GM19455 (cell line): ENCODE measurements around the gene SLC8A2.
"Not testable (repeated sequence)": the region's sequence is repeated elsewhere in the genome, so short reads cannot be mapped to it uniquely, and the experiment has no call there.

Source experiments
- ATAC-seq: cut with Tn5 transposase; IDR thresholded peaks from one replicate; pipeline ENCODE4 v1.9.1; 2021; ENCODE audit not compliant: unreplicated experiment

SLC8A2 gene

DNA sequence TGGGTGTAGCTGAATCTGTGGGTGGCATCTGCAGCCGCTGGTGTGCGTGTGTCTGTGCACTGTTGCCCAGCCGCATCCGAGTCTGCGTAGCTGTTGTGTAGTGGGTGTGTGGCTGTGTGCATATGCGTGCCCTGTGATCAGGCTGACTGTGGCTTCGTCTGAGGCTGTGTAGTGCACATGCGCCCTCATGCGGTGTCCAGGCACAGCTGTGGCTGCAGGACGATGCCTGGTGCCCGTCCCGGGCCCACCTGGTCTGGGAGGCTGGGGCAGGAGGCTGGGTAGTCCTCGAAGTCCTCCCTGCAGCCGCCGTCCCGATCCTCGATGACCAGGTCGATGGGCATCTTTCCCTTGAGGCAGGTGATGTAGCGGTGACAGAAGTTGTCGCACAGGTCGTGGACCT, 57.2 kb downstream of the SLC8A2 start:
- ATAC-seq, result no peak

DNA sequence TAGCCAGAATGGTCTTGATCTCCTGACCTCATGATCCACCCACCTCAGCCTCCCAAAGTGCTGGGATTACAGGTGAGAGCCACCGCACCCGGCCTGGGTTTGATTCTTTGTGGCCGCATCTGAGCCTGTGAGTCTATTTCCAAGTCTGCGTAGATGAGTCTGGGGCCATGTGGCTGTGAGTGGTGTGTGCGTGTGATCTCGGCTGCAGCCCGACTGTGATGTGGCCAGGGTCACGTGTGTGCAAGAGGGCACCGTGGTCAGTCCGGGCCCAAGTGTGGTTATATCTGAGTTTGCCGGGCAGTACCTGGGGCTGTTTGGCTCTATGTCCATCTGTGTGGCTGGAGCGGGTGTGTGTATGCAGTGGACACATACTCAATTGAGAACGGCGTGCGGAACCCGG, 57.8 kb downstream of the SLC8A2 start:
- ATAC-seq, result no peak

DNA sequence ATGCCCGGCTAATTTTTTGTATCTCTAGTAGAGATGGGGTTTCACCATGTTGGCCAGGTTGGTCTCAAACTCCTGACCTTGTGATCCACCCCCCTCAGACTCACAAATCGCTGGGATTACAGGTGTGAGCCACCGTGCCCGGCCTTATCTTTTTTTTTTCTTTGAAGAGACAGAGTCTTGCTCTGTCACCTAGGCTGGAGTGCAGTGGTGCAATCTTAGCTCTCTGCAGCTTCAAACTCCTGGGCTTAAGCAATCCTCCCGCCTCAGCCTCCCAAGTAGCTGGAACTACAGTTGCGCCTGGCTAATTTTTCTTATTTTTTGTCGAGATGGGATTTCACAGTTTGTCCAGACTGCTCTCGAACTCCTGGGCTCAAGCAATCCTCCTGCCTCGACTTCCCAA, 60.0 kb downstream of the SLC8A2 start:
- ATAC-seq, result not testable (repeated sequence)

DNA sequence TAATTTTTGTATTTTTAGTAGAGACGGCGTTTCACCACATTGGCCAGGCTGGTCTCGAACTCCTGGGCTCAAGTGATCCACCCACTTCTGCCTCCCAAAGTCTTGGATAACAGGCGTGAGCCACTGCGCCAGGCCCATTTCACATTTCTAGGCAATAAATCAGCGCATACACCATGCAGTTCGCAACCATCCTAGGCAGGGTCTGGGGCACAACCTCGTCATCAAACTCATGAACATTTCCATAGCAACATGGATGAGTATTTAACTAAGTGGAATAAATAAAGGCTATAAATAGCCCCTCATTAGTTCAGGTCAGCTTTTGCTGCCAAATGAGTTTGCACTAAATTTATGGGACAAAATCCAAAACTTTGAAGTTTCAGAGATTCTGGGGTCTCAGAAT, 60.6 kb downstream of the SLC8A2 start:
- ATAC-seq, result no peak

DNA sequence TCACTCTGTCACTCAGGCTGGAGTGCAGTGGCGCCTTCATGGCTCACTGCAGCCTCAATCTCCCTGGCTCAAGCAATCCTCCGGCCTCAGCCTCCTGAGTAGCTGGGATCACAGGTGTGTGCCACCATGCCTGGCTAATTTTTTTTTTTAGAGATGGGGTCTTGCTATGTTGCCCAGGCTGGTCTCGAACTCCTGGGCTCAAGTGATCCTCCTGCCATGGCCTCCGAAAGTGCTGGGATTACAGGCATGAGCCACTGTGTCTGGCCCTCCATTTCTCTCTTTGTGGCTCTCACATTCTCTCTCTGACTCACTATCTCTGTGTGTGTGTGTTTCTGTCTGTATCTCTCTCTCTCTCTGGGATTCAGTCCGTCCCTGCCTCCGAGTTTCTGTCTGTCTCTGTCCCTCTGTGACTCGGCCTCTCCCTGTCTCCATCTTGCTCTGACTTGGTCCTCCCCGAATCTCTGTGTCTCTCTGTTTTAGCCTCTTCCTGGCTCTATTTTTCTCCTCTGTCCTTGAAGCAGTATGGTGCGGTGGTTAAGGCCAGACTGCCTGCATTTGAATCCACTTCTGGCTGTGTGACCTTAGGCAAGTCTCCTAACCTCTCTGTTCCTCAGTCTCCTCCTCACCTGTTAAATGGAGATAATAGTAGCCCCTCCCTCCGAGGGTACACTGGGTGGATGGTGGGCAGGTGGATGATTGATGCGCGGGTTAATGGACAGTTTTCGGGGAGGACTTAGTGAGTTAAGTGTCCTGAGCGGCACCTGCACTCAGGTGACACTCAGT, 63.3 kb downstream of the SLC8A2 start:
- ATAC-seq, result no peak

DNA sequence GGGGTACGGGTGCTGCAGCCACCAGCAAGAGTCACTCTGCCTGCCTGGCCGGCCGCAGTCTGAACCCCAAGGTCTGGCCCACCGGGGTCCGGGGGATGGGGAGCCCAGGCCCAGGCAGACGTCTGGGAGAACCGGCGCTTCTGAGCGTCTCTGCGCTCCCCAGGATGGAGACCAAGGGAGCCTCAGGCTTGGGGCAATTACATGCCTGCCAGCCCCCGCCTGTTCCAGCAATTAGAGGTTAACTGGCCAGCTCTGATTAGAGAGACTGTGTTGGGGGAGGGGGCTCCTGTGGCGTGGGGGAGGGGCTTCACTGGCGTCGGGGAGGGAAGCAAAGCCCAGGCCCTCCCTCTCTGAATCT, 64.3 kb downstream of the SLC8A2 start:
- ATAC-seq, result no peak

DNA sequence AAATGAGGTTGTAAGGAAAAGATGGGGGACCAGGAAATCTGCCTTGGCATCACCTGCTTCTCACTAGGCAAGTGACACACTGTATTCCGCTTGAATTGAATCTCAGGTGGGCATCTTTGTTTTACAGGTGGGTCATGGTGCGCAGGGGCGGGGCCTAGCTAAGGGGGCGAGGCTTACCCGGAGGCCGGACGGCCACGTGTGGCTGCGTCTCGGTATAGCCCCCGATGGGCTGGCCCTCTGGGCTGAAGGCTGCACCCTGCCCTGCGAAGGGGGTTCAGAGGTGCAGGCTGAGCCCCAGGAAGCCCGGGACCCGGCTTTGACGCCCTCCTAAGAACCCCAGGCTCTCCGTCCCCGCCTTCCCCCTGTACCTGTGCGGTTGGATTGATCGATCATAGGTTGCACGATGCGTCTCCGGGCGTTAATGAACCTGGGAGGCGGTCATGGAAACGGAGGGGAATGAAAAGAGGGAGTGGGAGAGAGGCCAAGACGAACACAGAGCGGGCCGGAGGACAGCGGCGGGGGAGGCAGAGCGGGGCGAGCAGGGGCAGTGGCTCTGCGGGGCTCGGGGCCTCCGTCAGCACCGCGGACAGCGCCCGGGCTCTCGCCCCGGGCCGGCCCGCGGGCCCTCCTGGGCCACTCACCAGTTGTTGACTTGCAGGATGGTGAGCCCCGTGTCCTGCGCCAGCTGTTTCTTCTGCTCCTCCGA, 64.8 kb downstream of the SLC8A2 start:
- no peak for ATAC-seq

DNA sequence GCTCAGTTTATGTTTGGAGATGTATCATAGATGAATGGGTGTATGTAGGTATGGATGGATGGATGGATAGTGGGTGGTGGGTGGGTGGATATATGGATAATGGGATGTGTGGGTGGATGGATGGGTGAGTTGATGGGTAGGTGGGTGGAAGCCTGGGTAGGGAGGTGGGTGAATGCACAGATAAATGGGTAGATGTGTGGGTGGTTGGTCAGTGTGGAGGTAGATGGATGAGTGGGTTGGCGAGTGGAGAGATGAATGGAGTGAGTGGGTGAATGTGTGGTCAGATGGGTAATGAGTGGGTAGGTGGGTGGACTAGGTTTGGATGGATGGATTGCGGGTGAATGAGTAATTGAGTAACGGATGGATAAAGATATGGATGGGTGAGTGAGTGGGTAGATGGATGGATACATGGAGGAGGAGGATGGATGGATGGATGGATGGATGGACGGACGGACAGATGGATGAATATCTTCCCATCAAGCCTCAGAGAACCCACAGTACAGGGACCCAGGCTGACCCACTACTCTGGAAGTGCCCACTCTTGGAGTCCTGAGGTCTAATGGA, 65.8 kb downstream of the SLC8A2 start:
- no peak for ATAC-seq

DNA sequence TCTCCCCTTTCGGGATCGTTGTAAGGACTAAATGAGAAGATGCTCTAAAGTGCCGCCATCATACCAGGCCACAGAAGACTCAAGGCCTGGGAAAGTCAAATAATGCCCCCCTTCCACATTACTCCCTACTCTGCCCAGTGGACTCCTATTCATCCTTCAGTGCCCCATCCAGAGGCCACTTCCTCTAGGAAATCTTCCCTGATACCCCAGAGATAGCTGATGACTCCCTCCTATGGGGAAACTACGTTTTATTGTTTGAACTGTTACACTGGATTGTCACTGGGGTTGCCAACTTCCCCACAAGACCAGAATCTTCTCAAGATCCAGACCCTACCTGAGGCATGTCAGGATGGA, 66.5 kb downstream of the SLC8A2 start:
- no peak for ATAC-seq

DNA sequence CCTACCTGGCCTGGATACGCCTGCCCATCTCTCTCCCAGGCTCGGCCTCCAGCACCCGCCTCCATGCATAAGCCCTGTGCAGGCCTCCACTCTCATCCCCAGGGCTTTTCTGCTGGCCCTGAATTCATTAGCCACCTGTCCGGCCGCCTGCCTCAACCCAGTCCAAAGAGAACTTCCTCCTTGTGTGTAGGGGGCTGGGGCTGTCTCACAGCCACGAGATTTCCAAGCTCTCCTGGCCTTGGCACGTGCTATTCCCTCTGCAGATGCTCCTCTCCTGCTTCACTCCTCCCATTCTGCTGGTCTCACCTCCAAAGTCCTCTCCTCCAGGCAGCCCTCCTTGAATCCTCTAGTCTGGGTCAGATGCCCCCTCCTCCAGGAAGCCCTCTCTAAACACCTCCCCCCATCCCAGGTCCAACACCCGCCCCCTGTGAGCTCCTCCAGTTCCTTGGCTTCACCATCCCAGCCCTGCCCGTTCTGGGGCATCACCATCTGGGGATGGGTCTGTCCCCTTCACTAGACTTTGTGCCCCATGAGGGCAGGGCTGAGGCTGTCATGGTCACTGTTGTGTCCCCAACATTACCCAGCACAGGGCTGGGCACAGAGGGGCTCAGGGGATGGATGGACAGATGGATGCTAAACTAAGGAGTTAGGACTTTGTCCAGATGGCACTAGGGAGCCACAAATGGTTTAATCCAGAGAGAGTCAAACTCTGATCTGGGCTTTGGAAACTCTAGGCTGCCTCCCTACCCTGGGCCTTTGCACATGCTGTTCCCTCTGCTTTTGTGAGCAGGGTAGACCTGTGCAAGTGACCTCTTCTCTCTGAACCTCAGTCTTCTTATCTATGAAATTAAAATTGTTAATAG, 67.1 kb downstream of the SLC8A2 start:
- no peak for ATAC-seq

DNA sequence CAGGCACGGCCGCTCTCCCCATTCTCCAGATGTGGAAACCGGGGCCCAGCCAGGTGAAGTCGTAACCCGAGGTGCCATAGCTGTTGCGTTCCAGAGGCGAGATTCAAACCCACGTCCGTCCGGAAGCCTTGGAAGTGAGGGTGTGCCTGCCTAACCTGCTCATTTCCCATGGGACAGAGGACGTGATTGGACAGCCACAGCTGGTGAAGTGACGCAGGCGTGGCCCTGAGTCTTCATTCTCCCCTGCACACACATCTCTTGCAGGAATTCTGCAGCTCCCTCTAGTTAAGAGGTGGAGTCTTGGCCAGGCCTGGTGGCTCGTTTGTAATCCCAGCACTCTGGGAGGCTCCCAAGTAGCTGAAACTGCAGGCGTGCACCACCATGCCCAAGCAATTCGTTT, 69.2 kb downstream of the SLC8A2 start:
- no peak for ATAC-seq

DNA sequence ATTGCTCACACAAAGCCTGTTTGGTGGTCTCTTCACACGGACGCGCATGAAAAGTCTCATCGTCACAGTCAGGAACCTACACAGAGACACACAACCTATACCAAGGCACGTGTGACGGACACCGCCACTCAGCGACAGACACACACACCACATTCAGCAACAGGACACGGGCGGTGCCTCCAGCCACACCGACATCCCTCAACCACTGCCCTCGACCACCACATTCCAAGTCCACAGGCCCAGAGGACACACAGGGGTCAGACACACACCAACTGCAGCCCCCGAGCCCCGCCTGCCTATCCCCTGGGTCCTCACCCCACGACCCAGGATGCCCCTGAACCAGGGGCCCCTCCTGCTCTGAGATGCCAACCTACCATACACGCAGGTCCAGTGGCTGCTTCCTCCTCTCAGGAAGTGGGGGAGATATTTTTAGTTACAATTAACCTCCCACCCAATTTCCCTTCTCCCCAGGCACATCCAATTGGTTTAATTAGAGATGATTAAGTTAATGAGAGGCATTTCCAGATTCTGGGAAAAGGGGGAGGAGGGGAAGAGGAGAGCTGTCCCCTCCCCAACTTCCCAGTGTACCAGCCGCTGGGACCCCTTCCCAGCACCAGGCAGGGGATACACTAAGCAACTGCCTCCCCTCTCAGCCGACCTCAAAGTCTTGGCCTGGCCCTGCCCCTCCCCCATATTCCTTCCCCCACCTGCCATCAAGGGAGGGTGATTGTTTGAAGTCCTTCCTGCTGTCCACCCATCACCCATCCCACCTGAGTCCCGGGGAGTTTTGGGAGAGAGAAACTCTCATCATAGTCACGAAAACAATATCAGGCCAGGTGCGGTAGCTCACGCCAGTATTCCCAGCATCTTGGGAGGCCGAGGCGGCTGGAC, 72.7 kb downstream of the SLC8A2 start:
- ATAC-seq, result no peak

DNA sequence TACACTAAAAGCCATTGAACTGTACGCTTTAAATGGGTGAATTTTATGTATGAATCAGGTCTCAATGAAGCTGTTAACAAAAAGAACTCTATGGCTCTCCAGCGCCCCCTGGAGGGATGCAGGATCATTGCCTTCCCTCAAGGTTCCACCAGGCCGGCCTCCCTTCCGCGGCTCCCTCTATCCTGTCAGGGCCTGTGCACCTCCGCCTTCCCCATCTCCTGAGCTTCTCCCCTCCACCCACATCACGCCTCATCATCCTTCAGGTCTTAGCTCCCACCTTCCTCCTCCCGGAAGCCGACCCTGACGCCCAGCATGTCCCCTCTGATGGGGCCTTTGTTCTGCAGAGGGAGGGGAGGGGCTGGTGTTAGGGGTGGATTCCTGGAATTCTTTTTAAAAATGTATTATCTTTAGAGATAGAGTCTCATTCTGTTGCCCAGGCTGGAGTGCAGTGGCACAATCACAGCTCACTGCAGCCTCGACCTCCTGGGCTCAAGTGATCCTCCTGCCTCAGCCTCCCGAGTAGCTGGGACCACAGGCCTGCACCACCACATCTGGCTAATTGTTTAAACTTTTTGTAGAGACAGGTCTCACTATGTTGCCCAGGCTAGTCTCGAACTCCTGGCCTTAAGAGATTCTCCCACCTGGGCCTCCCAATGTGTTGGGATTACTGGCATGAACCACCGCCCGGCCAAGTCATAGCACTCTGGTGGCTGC, 80.0 kb downstream of the SLC8A2 start:
- ATAC-seq, result no peak

DNA sequence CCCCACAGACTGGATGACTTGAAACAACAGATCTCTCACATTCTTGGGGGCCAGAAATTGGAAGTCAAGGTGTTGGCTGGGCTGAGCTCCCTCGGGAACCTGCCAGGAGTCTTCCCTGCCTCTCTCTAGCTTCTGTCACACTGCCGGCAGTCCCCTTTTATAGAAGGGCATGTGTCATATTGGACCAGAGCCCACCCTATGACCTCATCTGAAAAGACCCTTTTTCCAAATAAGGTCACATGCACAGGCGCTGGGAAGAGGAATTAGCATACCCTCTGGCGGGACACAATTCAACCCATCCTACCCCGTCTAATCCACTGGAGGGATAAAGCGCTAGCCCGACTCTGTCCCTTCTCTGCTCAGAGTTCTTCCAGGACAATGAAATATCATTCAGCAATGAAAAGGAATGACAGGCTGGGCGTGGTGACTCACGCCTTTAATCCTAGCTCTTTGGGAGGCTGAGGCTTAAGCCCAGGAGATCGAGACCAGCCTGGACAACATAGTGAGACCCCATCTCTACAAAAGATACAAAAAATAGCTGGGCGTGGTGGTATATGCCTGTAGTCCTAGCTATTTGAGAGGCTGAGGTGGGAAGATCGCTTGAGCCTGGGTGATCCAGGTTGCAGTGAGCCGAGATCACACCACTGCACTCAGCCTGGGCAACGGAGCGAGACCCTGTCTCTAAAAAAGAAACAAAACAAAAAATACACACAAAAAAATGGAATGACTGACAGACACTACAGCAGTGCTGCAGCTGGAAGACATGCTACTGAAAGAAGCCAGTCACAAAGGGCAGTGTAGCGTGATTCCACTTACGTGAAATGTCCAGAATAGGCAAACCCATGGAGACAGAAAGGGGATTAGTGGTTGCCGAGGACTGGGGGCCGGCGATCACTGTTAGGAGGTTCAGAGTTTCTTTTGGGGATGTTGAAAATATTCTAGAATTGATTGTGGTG, 80.9 kb downstream of the SLC8A2 start:
- ATAC-seq, result no peak

DNA sequence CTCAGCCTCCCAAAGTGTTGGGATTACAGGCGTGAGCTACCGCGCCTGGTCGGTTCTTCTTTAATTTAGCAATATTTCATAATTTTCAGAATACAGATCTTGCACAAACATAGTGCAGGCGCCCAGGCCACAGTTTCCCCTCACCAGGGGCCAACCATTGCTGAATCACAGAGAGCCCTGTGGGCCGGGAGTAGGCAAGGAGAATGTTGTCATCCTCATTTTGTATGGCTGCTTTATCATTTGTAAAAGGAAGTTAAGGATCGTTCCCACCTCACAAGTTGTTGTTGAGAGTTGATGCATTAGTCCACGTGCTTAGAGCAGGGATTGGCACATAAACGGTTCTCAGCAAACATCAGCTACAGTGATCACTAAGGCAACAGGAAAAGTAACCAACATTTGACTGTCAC, 82.5 kb downstream of the SLC8A2 start:
- no peak for ATAC-seq

DNA sequence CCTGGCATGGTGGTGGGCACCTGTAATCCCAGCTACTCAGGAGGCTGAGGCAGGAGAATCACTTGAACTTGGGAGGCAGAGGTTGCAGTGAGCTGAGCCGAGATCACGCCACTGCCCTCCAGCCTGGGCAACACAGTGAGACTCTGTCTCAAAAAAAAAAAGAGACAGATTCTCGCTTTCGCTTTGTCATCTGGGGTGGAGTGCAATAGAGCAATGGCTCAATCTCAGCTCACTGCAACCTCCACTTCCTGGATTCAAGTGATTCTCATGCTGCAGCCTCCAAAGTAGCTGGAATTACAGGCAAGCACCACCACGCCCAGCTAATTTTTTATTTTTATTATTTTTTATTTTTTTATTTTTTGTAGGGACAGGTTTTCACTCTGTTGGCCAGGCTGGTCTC, 83.0 kb downstream of the SLC8A2 start:
- ATAC-seq, result not testable (repeated sequence)

DNA sequence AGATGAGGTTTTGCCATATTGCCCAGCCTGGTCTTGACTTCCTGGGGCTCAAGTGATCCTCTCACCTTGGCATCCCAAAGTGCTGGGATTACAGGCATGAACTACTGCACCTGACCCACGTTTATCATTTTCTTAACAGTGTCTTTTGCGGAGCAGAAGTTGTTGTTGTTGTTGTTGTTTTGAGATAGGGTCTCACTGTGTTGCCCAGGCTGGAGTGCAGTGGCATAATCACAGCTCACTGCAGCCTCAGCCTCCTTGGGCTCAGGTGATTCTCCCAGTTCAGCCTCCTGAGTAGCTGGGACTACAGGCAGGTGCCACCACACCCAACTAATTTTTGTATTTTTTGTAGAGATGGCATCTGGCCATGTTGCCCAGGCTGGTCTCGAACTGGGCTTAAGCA, 84.1 kb downstream of the SLC8A2 start:
- ATAC-seq, result not testable (repeated sequence)

DNA sequence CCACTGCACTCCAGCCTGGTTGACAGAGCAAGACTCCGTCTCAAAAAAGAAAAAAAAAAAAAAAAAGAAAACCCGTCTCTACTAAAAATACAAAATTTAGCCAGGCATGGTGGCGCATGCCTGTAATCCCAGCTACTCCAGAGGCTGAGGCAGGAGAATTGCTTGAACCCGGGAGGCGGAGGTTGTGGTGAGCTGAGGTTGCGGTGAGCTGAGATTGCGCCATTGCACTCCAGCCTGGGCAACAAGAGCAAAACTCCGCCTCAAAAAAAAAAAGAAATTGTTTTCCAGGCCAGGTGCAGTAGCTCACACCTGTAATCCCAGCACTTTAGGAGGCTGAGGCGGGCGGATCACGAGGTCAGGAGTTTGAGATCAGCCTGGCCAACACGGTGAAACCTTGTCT, 85.1 kb downstream of the SLC8A2 start:
- not testable (repeated sequence) for ATAC-seq

DNA sequence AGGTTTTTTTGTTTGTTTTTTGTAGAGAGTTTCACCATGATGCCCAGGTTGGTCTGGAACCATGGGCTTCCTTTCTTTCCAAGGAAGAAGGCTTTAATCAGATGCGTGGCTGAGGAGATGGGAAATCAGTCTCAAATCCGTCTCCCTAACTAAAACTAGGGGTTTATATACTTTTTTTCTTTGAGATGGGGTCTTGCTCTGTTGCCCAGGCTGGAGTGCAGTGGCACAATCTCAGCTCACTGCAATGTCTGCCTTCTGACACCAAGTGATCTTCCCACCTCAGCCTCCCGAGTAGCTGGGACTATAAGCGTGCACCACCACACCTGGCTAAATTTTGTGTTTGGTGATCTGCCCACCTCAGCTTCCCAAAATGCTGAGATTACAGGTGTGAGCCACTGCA, 87.2 kb downstream of the SLC8A2 start:
- not testable (repeated sequence) for ATAC-seq
